Measurements from ENCODE around the gene VSTM2L.

The VSTM2L gene

DNA sequence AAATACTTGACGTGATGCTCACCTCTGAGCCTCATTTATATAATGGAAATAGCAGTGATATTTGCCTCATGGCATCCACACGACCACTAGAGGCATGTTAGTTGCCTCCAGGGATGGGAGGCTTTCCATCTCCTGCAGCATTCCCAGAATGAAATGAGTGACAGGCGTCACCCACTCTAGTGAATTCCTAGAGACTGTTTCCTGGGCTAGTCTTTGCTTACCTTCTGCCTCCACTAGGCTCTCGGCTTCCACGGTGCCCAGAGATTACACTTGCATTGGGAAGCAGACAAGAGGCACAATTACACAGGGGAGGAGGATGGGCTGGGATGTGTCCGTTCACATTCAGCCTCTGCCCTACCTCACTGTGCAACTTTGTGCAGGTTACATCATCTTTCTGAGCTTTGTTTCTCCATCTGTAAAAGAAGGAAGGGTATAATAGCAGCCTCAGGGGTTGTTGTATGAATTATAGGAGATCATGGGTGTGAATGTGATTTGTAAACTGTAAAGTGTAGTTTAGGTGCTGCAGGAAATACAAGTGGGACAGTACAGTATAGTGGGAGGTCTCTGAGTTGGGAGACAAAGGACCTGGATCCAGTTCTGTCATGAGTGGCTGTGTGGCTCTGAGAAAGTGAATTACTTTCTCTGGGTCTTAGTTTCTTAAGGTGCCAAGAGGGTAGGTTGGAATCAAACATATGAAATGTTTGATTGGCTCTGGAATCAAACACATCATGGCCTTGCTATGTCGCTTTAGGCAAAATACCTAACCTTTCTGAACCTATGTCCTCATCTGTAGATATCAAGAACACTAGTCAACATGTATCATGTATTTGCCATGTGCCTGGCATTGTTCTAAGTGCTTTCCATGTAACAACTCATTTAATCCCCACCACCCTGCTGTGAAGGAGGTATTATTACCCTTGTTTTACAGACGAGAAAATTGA, 3.6 kb upstream of the VSTM2L start:
- no peak for DNase-seq (ENCODE audit: low read depth in 2 of 2)

DNA sequence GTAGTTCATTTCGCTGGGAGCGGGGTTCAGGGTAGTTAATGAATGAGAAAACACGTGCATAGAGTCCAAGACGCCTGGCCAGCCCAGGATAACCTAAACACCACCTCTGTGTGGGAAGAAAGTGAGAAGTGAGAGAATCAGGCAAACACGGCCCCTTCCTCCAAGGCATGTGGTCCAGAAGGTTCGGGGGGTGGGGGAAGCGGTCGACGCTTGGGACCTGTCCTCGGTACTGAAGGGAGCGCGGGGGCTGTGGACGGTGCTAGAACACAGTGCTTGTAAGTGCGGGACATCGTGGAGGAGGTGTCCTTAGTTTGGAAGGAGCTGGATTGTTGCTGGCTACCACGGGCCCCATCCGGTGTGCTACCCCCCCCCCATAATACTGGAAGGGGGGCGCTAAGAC, 1.7 kb upstream of the VSTM2L start:
- no peak for DNase-seq (ENCODE audit: low read depth in 2 of 2)

GRCh38 chr20:37901654-37902503, 1.0 kb upstream of the VSTM2L start:
- DNase-seq (ENCODE audit: low read depth in 2 of 2) = no peak

GRCh38 chr20:37903317-37904007, 535 bp downstream of the VSTM2L start:
- no peak for DNase-seq (ENCODE audit: low read depth in 2 of 2)

GRCh38 chr20:37904008-37904642, 1.2 kb downstream of the VSTM2L start:
- no peak for DNase-seq (ENCODE audit: low read depth in 2 of 2)

- DNase-seq (ENCODE audit: low read depth in 2 of 2) = no peak
These were observed 2.0 kb downstream of the VSTM2L start for GRCh38 chr20:37904845-37905373.

DNA sequence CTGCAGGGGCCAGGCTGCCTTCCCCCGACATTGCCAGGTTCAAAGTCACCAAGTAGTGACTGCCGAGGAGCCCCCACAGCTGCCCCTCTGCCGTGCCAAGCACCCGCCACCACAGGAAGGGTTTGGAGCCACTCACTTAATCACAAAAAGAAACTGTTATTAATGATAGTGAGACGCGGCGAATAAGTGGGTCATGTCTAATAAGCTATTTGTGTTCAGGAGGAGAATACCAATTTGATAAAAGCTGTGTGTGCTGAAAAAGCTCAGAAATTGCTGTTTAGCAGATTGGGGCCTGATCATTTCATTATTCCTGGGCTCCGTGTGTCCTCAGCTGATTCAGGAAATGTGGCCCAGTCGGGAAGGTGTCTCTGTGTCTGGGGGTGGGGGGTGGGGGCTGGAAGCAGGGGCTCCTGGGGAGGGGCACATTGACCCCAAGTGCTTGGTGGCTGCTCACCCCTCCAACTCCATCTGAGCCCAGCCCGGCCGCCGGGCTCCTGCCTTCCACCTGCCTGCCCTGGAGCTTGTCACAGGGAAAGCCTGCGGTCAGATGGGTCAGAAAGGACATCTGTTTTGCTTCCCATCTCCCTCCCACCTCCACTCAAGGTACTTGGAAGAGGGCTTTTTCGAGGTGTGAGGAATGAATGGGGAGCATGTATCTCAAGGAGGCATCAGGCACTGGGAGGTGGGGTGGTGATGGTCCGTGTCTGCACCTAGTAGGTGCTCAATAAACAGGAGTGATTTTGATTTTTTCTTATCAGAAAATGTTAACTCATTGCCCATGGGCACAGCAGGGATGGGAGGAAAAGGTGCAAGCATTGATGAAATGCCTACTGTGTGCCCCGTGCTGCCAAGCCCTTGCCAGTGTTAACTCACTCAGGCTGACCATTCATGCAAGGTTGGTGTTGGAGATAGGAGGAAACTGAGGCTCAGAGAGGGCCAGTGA, 3.0 kb downstream of the VSTM2L start:
- DNase-seq (ENCODE audit: low read depth in 2 of 2) = no peak

DNA sequence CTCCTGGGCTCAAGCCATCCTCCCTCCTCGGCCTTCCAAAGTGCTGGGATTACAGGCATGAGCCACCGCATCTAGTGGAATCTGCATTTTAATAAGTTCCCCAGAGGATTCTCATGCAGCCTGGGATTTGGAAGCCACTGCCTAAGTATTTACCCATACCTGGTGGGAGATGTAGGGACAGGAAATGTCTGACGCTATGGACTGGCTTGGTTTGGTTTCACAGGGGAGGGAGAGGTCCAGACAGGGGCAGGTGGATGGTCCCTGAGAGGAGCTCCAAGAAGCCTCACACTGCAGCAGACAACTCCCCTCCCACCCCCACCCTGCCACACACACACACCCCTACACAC, 4.4 kb downstream of the VSTM2L start:
- no peak for DNase-seq (ENCODE audit: low read depth in 2 of 2)

GRCh38 chr20:37907677-37908401, 4.9 kb downstream of the VSTM2L start:
- DNase-seq (ENCODE audit: low read depth in 2 of 2) = no peak

- DNase-seq (ENCODE audit: low read depth in 2 of 2) = no peak
These were observed 8.3 kb downstream of the VSTM2L start for GRCh38 chr20:37911261-37911660.

GRCh38 chr20:37911838-37912281, 8.9 kb downstream of the VSTM2L start:
- DNase-seq (ENCODE audit: low read depth in 2 of 2) = no peak

GRCh38 chr20:37912874-37913273, 9.9 kb downstream of the VSTM2L start:
- no peak for DNase-seq (ENCODE audit: low read depth in 2 of 2)

DNA sequence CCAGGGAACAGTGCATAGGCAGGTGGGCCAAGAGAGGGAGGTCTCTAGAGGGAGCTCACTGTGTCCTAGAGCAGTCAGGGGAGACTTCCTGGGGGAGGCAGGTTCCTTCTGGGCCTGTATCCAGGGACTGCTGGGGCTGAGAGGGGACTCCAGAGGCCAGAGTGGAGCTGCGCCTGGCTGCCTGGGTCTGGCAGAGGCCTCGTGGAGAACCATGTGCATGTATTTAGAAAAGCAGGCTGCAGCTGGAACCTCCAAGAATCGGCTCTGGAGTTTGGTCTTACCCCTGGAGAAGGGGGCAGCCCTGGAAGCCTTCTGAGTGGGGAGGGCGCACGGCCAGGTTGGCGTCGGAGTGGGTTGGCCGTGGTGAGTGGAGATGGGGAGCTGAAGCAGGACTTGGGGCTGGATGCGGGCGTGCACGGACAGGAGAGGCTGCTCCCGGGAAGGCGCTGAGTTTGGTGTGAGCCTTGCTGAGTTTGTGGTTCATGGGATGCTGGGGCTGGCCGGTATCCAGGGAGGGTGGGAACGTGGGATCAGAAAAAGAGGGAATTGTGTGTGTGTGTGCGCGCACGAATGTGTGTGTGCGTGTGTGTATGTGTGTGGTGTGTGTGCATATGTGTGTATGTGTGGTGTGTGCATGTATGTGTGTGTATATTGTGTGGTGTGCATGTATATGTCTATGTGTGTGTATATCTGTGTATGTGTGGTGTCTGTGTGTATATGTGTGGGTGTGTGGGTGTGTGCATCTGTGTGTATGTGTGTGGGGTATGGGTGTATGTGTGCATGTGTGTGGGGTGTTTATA, 10.8 kb downstream of the VSTM2L start:
- no peak for DNase-seq (ENCODE audit: low read depth in 2 of 2)

GRCh38 chr20:37914367-37914671, 11.4 kb downstream of the VSTM2L start:
- DNase-seq (ENCODE audit: low read depth in 2 of 2) = no peak

- no peak for DNase-seq (ENCODE audit: low read depth in 2 of 2)
These were observed 11.9 kb downstream of the VSTM2L start for GRCh38 chr20:37914672-37915433.

- DNase-seq (ENCODE audit: low read depth in 2 of 2) = no peak
These were observed 12.5 kb downstream of the VSTM2L start for GRCh38 chr20:37915434-37915787.

GRCh38 chr20:37915800-37916570, 13.1 kb downstream of the VSTM2L start:
- no peak for DNase-seq (ENCODE audit: low read depth in 2 of 2)

- no peak for DNase-seq (ENCODE audit: low read depth in 2 of 2)
These were observed 14.5 kb downstream of the VSTM2L start for GRCh38 chr20:37917461-37917860.

All from stimulated activated CD8-positive, alpha-beta memory T cell treated with anti-CD3 and anti-CD28 coated beads, Interleukin-15, amount 100 ng/mL, for 4 hours (primary cell).